NCI-H2227 (cell line): ENCODE measurements around the gene SLC12A2.

Source experiments
- DNase-seq: peaks from one replicate; lab custom pipeline; 2025; ENCODE audit not compliant: unreplicated experiment; lab: John Stamatoyannopoulos, UW

The SLC12A2 gene

DNA sequence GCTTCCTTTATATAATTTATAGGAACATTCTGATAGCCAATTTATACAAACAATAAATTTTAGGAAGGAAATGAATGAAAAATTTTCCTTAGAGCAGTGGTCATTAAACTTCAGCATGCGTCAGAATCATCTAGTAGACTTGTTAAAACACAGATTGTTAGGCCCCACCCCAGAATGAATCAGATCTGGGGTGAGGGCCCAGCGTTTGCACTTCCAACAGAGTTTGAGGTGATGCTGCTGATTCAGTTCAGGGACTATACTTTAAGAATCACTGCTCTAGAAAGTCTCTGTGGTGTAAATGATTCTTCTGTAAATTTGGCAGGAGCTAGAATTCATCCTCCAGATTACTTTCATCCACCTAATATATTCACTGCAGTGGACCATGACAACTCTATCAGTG, 80.4 kb downstream of the SLC12A2 start:
- no peak for DNase-seq

GRCh38 chr5:128169401-128170017, 85.9 kb downstream of the SLC12A2 start:
- DNase-seq, result no peak

- DNase-seq, result no peak
Observed at GRCh38 chr5:128172102-128172501, 88.5 kb downstream of the SLC12A2 start.

DNA sequence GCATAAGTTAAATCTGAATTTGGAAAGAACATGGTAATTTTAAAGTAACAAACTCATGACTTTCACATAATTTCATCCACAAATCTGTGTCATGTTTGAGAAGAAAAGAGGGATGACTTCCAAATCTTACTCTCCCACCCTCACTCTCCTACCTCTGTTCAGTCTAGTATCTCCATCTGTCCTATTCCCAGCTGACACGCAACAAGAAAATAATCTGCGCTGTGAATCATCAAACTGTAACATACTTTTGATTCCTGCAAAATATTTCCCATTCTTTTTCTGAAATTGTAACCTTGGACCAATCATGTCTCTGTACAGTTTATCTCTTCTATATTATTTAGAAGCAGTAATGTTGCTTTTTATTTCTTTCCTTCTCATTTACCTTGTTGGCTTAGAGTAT, 91.4 kb downstream of the SLC12A2 start:
- DNase-seq, result no peak

DNA sequence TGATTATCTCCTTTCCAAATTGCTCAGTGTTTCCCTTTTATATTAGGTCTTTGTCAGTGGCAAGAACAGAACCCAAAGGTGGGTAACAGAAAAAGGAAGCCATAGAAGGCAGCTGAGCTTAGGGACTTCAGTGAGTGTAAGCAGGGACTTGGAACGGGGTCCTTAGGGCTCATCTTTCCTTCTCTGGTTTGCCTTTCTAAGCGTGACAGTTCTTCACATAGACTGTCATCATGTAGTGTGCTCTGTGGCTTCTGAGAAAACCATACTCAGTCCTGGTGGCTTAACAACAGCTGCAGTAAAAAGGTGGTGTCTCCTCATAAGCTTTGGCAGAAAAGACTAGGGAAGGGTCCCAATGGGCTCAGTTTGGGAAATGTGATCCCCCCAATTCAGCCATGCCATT, 108.8 kb downstream of the SLC12A2 start:
- no peak for DNase-seq

DNA sequence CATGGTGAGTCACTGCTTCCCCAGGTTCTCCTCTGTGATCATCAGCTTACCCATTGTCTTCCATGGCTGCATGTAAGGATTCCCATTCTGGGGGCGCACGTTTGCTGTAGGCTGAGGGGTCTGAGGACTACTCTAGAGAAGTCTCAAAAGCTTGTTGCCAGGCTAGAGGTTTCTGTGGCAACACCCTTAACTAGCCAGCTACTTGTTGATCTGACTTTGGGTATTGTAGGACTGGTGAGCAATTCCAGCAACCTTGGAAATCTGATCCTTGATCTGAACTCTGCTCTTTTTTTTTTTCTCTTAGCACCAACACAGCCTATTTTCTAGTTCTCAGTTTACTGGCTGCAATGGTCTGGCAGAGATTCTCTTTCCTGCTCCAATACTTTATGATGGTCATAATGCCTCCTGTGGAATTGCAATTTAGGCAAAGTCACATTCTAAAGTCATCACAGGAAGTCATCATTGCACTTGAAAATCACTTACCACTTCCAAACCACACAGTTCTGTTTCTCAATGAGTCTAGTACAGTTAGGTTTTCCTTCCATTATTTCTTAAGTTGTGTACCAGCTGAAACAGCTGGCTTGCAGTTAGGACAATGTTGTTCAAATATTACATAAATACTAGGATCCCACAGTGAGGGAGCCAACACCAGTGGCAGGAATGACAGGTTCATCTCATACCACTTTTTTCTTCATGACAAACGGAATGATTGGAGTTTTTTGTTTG, 110.3 kb downstream of the SLC12A2 start:
- DNase-seq, result no peak

- DNase-seq, result no peak
Observed at GRCh38 chr5:128195316-128195715, 111.8 kb downstream of the SLC12A2 start.

- DNase-seq, result no peak
Observed at GRCh38 chr5:128196080-128196479, 112.5 kb downstream of the SLC12A2 start.

DNA sequence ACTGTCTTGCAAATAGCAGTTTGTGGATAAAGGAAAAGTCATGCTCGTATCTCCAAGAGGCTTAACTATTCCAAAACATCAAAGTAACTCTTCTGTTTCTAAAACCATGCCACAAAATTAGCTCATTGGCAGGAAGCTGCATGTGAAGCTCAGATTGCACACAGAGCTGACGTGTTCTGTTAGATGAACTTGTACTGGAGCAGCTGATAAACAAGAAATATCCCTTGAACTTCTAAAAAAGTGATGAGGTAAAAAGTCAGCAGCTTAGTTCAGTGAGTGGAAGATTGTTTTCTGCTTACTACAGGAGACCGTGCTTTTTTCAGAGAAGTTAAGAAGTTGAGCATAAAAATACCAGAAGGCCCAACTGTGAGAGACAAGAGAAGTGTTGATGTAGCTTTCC, 113.2 kb downstream of the SLC12A2 start:
- no peak for DNase-seq

- no peak for DNase-seq
Observed at GRCh38 chr5:128197896-128198522, 114.4 kb downstream of the SLC12A2 start.

DNA sequence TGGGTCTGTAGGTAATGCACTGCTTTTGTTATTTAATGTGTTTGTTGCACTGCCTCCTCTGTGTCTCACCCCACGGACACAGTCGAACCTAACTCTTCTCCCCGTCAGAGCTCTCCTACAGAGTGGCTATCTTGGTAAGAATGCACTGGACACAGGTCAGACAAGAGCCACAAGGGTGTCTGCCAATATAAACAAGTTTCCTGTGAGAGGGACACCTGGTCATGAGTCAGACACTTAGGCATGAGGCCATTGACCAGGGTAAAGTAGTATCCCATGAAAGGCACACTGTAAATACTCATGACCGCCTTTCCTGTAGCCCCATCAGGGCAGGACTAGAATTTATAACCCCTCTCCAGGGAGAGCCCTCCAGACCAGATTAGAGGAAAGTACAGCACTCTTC, 115.5 kb downstream of the SLC12A2 start:
- no peak for DNase-seq

GRCh38 chr5:128199611-128200010, 116.0 kb downstream of the SLC12A2 start:
- DNase-seq, result no peak

DNA sequence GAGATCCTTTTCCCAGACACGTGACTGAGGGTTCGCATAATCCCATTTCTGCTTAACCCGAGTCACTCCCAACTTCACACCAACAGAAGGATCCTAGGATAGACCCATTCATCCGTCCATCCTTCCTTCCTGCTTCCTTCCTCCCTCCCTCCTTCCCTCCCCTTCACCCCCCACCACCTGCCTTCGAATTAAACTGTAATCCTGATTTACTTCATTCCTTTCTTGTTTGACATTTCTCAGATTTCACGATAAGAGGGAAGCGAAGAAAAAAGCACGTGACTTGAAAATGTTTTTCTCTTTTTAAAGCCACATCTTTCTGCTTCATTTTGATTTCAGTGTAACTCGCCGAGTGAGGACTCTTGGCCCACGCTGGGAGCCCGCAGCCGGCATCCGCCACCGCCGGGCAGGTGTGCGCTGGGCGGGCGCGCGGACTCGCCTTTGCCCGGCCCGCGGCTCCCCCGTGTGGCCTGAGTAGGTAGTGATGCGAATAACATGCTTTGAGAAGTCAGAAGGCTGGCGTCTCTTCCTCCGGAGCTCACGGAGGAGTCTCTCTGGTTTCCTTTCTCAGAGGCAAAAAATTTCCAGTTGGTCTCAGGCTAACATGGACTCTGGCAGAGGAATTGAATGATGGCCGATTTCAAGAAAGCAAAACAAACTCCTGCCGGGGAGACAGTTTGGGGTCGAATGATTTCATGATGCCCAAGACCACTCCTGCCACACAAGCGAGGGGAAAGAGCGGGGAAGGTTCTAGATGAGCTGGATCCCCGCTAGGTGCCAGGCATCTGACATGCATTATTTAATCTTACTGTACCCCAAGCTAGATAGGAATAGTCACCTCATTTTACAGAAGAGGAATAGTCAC, 117.7 kb downstream of the SLC12A2 start:
- DNase-seq, result peak; percentile 82

DNA sequence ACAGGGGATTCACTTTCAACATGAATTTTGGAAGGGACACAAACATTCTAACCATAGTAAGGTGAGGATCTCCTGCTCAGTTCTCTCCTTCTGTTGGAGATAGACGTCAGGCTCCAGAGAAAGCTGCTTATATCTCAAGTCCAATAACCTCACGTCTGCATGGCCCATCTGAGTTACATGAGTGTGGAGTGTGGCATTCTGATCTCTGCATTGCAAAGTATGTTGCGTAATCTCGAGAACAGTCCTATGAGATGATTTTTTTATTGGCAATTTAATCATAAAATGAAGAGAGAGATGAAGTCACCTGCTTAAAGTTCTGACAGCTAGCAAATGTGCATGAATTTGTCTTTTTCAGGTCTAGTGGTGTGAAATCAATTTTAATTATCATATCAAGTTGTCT, 118.8 kb downstream of the SLC12A2 start:
- DNase-seq, result no peak

- DNase-seq, result no peak
Observed at GRCh38 chr5:128208436-128208835, 124.9 kb downstream of the SLC12A2 start.

DNA sequence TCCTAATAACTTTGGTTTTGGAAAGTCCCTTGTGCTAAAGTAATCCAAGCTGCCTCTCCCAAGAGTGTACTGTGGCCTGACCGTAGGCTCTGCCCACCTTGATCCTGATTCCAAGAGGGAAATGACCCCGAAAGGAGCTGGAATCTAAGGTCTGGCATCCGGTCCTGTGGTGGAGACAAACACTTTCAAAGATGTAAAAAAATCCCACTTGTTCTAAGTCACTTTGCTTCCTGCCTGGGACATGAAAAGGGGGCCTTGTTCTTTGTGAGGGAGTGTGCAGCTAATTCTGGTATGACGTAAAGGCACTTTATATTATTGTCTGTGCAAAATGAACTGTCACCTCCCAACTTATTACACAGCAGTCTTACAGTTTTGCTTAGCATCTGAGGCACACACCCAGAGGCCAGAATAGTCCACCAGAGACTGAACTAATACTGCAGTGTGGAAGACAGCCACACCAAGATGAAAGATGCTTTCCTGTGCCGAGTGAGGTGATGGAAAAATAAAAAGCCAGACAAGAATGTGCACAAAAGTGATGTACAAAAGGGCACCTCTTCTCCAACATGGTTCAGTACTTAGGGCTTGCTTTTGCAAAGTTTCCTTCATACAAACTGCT, 128.7 kb downstream of the SLC12A2 start:
- no peak for DNase-seq

DNA sequence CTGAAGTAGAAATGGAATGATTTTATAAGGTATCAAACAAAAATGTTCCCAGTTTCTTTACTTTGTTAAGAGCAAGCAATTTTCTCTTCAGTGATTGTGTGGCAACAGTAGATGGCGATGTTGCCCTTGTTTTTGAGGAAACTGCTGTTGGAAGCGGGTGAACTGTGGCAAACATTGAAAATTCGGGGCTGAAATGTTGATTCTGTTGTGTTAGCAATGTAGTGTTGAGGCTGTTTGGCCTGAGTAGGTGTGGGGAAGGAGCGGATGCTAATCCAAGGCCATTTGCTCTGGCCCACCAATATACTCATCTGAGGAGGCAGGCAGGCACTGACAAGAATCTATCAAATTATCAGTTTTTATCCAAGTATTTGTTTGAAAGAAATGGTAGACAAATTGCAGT, 129.8 kb downstream of the SLC12A2 start:
- peak; percentile 58 for DNase-seq

DNA sequence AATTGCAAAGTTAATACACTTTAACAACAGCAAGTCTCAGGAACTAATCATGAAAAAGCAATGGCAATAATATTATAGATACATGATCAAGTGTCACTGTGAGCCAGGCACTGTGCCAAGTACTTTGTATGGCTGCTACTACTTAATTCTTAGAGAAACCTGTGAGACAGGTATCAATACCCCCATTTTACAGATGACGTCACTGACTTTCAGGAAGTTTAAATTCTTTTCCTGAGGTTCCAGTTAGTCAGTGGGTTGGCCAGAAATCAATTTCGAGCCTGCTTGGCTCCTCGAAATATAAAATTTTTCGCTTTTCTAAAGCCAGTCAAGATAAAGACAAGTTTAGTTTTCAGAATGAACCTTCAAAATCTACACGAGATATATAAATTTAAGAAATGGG, 130.3 kb downstream of the SLC12A2 start:
- DNase-seq, result no peak

DNA sequence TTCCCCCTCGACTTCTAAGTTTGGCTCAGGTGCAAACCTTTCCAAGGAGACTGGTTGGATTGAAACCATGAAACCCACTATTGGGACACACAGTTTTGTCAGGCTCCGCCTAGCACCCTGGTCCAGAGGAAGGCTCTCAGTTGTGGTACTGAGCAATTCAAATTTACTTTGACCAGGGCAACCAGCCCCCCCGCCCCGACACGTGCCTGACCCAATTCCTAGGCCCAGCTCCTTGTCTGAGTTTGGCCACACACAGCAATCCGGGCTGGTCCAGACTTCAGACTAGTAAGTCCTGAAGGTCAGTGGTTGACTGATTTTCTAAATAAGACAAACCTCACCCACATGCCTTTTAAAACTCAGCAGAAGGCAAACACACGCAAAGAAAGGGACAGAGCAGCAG, 132.7 kb downstream of the SLC12A2 start:
- DNase-seq, result no peak

- no peak for DNase-seq
Observed at GRCh38 chr5:128216860-128217531, 133.4 kb downstream of the SLC12A2 start.

GRCh38 chr5:128220841-128221240, 137.3 kb downstream of the SLC12A2 start:
- DNase-seq, result no peak
